Activated naive CD4-positive, alpha-beta T cell treated with anti-CD3 and anti-CD28 coated beads, Interleukin-2, amount 50 U/mL, for 16 hours (primary cell): ENCODE measurements around the gene POLRMT.
A peak's percentile ranks its signal among the peaks of the same experiment; 100 is the strongest.

ENCODE experiments used
- DNase-seq: peaks from one replicate; pipeline ENCODE4 v3.0.0-alpha.2; 2020

POLRMT gene

DNA sequence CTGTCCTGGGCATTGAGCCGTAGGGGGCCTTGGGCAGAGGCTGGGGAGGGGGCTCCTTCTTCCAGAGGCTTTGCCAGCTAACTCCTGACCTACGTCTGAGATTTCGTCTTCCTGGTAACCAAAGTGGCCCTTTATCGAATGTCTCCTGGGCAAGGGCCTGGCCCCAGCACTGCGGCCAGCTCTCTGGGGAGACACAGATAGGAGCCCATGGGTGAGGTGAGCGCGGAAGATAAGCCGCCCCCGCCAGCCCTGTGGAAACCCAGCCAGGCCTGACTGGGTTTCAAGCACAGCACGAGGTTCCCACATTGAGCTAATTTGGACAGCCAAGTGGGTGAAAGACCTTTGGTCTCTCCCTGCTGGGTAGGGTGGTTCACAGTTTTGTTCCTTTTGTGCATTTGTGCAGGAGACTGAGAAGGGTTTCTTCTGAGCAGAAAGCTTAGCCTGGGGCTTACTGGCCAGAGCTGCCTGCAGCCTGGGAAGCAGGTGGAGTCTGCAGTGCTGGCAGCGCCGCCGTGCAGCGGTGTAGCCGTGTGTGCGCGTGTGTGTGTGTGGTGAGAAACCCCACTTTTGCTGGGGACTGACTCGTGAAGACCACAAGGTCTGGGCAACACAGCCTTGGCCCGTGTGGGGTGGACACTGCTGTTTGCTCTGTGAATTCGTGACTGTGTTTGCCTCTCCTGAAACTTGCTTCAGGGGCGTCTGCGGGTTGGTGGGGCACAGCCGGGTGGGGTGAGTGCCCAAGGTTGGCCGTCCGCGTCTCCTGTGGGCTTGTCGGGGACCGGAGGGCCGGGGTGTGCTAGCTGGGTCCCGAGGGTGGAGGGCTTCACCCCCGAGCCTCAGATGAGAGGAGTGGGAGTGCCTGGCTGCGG is 58.4 kb downstream of the POLRMT start:
- no peak for DNase-seq

DNA sequence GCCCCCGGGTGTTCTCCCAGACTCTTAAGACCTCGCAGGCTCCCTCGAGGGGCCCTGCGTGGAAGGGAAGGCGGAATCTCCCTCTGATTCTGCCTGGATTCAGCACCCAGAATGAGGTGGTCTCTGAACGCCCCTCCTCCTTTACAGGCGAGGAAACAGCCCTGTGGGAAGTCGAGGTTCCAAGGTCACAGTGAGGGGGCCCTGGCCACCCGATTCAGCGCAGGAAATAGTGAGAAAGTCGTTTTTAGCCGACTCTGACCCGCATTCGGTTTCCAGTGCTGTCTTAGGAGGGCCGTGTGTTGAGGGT is 59.9 kb downstream of the POLRMT start:
- no peak for DNase-seq

DNA sequence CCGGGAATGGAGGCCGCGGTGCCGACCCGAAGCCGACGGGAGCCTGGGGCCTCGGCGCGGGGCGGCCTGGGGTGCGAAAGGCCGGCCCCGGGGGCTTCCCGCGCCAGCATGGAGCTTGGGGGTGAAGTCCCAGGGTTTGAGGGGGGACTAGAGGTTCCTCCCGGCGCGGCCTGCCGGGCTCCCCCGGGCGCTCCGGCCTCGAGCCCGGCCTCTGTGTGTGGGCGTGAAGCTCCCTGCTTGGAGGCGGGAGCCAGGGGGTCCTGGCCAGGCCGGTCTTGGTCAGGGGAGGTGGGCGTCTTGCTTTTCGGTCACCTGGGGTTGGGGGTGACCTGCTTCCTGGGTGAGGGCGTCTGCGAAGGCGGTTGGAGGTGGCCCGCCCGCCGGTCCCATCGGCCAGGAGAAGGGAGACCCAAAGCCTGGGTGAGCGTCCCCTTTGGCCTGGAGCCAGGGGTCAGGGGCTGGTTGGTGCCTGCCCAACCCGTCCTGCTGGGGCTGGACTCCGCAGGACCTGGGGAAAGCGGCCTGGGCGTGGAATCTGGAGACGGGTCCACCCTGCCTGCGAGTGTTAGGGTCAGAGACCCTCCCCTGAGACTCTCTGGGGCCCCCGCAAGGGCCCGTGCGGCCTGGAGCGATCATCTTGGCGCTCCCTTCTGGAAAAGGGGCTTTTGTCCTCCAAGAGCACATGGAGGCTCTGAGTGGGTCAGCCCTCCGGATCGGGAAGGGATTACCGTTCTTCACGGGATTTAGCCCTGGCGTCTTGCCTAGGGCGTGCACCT is 60.4 kb downstream of the POLRMT start:
- no peak for DNase-seq

DNA sequence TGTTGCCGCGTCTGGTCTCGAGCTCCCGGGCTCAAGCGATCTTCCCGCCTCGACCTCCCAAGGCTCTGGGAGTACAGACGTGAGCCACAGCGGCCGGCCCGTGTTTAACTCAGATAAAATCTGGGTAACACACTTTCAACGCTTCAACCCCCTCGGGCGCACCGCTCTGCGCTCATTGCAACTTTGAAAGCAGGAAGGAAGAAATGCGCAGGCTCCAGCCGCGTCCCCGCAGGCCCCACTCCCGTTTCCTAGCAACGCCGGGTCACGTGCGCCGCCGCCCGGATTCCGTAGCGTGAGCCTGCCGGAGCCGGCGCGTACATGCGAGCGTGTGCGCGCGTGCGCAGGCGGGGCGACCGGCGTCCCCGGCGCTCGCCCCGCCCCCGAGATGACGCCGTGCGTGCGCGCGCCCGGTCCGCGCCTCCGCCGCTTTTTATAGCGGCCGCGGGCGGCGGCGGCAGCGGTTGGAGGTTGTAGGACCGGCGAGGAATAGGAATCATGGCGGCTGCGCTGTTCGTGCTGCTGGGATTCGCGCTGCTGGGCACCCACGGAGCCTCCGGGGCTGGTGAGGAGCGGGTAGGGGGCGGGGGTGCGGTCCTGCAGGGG is 61.1 kb downstream of the POLRMT start, which contains the start of gene BSG:
TSS of gene BSG (plus strand) at position 457 of the 603 bp plus-strand sequence. CDS start at position 496, 39 bp downstream.
- peak; percentile 99 for DNase-seq

DNA sequence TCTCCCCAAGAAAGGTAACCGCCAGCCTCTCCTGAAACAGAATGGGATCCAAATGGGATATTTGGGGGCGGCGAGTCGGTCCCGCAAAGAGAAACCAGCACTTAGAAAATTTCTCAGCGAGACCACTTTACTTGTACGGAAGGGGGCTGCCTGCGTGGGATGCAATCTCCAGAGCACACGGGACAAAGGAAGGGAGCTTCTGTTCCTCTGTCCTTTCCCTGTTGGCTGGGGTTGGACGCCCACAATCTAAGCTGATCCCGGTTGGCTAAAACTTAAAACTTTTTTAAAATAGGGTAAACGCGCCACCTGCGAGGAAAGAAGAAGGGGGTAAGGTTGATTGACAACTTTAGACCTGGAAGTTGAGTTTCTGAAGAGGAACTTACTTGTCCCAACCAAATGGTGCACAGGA is 61.8 kb downstream of the POLRMT start:
- no peak for DNase-seq

DNA sequence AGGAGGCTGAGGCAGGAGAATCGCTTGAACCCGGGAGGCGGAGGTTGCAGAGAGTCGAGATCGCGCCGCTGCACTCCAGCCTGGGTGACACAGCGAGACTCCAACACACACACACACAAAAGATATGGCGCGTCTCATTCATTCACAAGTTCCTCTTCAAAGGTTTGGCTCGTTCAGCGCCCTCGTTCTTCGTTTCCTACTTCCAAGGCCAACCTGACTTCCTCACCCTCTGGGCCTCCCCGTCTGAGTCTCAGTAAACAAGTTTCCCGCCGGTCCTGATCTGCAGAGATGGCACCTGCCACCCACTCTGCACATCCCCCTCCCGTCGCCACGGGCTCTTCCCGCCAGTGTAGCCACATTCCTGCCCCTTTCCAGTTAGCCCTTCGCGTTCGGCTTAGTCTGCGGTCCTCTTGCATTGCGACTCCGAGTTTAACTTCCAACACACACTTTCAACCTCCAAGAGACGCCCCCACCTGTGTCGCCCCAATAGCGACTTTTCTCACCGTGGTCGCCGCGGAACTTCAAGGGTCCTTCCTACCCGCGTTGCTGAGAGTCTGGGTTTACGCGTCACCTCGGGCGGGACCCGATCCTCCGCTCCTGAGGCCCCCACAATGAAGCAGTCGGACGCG is 62.3 kb downstream of the POLRMT start:
- DNase-seq: peak; percentile 39

DNA sequence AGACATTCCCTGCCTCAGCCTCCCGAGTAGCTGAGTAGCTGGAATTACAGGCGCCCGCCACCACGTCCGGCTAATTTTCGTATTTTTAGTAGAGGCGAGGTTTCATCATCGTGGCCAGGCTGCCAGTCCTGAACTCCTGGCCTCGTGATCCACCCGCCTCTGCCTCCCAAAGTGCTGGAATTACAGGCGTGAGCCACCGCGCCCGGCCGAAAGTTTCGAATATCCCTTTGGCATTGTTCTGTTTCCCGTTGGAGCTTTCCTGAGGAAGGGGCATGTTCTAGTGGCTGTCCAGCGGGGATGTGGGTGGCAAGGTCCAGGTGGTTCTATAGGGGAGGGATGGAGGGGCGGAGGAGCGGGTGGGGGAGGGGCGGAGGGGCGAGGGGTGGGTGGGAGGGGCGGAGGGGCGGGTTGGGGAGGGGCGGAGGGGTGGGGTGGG is 63.1 kb downstream of the POLRMT start:
- no peak for DNase-seq

DNA sequence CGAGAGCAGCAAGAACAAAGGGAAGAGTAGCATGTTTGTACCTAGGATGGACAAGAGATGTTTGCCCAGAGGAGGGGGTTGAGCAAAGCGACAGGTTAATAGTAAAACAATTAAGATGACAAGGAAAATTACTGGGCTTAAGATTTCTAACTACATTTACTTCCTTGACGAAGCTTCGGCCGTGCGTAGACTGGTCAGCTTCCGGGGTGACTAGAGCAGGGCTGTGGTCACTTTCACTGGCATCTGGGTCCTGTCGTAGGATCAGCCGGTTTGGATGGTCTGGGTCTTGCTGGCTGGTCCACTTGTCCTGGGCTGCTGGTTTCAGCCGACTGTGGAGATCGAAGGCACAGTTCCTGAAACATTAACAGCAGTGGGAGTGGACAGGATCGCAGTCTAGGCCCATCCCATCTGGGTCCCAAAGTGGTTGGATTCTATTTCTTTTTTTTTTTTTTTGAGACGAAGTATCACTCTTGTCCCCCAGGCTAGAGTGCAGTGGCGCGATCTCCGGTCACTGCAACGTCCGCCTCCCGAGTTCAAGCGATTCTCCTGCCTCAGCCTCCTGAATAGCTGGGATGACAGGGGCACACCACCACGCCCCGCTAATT is 65.9 kb downstream of the POLRMT start:
- DNase-seq: no peak
